HL-60 (cell line): ENCODE results near the gene ATP8A1.

Experiments
- GABPA ChIP-seq: IDR thresholded peaks from 2 replicates; pipeline ENCODE4 v1.6.1; 2012; ENCODE audit warnings: low read depth
- POLR2AphosphoS5 ChIP-seq: IDR thresholded peaks from 2 replicates; pipeline ENCODE4 v1.6.1; 2012; ENCODE audit warnings: low read depth
- SPI1 ChIP-seq: IDR thresholded peaks from 2 replicates; pipeline ENCODE4 v1.6.1; 2012; ENCODE audit warnings: low read depth, mild to moderate bottlenecking, borderline replicate concordance
- TF ChIP-seq, protein P1 (sequence below): IDR thresholded peaks from one replicate; pipeline ENCODE4 v1.5.1; 2011; ENCODE audit warnings: low read length, control low read depth, inconsistent platforms; ENCODE audit not compliant: insufficient read depth
- TF ChIP-seq, protein P2 (sequence below): IDR thresholded peaks from 2 replicates; pipeline ENCODE4 v1.6.1; 2012; ENCODE audit warnings: low read depth; ENCODE audit not compliant: insufficient replicate concordance

DNA sequence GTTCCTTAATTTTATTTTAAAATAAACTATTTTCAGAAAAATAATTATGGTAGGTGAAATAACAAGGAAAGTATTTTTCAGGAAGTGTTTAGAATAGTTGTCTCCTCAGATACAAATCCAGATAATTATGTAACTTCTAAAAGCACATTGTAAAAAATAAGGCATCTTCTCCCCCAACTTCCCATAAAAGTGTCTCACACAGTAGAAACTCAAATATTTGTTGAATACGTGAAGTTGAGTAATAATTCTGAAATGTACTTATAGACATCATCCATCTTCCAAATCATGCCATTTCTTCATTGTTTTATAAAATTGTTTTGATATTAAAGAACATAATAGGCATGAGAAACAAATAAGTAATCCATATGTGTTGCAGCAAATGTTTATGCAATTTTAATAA lies 241.6 kb downstream of the ATP8A1 start:
- TF ChIP-seq SPI1, result no peak
- TF ChIP-seq, protein P1, sequence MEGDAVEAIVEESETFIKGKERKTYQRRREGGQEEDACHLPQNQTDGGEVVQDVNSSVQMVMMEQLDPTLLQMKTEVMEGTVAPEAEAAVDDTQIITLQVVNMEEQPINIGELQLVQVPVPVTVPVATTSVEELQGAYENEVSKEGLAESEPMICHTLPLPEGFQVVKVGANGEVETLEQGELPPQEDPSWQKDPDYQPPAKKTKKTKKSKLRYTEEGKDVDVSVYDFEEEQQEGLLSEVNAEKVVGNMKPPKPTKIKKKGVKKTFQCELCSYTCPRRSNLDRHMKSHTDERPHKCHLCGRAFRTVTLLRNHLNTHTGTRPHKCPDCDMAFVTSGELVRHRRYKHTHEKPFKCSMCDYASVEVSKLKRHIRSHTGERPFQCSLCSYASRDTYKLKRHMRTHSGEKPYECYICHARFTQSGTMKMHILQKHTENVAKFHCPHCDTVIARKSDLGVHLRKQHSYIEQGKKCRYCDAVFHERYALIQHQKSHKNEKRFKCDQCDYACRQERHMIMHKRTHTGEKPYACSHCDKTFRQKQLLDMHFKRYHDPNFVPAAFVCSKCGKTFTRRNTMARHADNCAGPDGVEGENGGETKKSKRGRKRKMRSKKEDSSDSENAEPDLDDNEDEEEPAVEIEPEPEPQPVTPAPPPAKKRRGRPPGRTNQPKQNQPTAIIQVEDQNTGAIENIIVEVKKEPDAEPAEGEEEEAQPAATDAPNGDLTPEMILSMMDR, result no peak
- TF ChIP-seq, protein P2, sequence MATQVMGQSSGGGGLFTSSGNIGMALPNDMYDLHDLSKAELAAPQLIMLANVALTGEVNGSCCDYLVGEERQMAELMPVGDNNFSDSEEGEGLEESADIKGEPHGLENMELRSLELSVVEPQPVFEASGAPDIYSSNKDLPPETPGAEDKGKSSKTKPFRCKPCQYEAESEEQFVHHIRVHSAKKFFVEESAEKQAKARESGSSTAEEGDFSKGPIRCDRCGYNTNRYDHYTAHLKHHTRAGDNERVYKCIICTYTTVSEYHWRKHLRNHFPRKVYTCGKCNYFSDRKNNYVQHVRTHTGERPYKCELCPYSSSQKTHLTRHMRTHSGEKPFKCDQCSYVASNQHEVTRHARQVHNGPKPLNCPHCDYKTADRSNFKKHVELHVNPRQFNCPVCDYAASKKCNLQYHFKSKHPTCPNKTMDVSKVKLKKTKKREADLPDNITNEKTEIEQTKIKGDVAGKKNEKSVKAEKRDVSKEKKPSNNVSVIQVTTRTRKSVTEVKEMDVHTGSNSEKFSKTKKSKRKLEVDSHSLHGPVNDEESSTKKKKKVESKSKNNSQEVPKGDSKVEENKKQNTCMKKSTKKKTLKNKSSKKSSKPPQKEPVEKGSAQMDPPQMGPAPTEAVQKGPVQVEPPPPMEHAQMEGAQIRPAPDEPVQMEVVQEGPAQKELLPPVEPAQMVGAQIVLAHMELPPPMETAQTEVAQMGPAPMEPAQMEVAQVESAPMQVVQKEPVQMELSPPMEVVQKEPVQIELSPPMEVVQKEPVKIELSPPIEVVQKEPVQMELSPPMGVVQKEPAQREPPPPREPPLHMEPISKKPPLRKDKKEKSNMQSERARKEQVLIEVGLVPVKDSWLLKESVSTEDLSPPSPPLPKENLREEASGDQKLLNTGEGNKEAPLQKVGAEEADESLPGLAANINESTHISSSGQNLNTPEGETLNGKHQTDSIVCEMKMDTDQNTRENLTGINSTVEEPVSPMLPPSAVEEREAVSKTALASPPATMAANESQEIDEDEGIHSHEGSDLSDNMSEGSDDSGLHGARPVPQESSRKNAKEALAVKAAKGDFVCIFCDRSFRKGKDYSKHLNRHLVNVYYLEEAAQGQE, result no peak
- TF ChIP-seq POLR2AphosphoS5, result no peak
- no peak for TF ChIP-seq GABPA
